Esophagus squamous epithelium (tissue), 4 donors: ENCODE data around the gene SERPINA12.

Experiments used
- CTCF ChIP-seq, 6 experiments: fragments of 450-650 bp in 4 of 6; fragments of 200-600 bp in 2 of 6; sonication (generic) in 2 of 6; IDR thresholded peaks; one replicate each; pipeline ENCODE4 v1.5.1; 2016 to 2019; ENCODE audit warnings: antibody characterized with exemption in 6 of 6, mild to moderate bottlenecking in 4 of 6, moderate library complexity in 4 of 6
- POLR2A ChIP-seq, 4 donors: fragments of 450-650 bp; IDR thresholded peaks; one replicate each; pipeline ENCODE4 v1.6.1; 2017; ENCODE audit warnings: antibody characterized with exemption in 4 of 4, mild to moderate bottlenecking in 4 of 4, moderate library complexity in 3 of 4

- no peak for TF ChIP-seq CTCF (IDR thresholded peaks at IDR 0.05)
- TF ChIP-seq POLR2A (IDR thresholded peaks at IDR 0.05): no peak
Observed at GRCh38 chr14:94448071-94448808, 61.0 kb downstream of the SERPINA12 start.
